Measurements from ENCODE around the gene LRRC59. TPM values are rescaled to one million over a fixed set of nuclear protein-coding genes. Genes with fewer than 3 reads are reported as not detected.

LRRC59 gene
- total RNA-seq, 1 experiment from 2014 or later, result 306 TPM

DNA sequence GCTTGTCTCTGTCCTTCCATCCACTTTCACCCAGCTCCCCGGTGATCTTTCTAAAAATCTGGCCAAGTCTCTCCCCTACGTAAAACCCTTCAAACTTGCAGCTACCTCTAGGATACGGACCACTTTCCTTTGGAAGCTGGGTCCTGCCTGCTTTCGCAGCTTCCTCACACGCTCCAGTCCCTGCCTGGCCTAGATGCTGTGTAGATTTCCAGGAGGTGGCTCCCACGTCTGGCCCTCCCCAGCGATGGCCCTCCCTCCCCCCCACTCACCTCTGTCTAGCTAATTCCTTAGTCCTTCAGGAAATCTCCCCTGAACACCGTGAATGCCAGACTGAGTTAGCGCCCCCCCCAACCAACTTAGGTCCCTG, 579 bp upstream of the LRRC59 start:
- peaks cover 20% of the 10 kb centered on the region for H3K4me1 Mint-ChIP-seq (ENCODE audit: insufficient read depth, unreplicated experiment)
- POLR2A ChIA-PET, result interaction anchor here (0.5 to 5.1 kb wide), 22 partner anchors 9 to 435 kb away, joined by 3 to 75 read pairs (median 8); partner anchors contain the start of genes ACSF2, ANKRD40, EME1 and MRPL27
- BruUV-seq (replicated peaks), result no TSS peak
- intact Hi-C loops (cut with micrococcal nuclease), result loop anchor here (1.0 kb wide), 1 partner anchor 198 kb away; no protein-coding TSS in a partner anchor
- peak overlapping the region; percentile 90 for H3K27ac Mint-ChIP-seq (ENCODE audit: low read depth, unreplicated experiment)
- TF ChIP-seq, protein P1, sequence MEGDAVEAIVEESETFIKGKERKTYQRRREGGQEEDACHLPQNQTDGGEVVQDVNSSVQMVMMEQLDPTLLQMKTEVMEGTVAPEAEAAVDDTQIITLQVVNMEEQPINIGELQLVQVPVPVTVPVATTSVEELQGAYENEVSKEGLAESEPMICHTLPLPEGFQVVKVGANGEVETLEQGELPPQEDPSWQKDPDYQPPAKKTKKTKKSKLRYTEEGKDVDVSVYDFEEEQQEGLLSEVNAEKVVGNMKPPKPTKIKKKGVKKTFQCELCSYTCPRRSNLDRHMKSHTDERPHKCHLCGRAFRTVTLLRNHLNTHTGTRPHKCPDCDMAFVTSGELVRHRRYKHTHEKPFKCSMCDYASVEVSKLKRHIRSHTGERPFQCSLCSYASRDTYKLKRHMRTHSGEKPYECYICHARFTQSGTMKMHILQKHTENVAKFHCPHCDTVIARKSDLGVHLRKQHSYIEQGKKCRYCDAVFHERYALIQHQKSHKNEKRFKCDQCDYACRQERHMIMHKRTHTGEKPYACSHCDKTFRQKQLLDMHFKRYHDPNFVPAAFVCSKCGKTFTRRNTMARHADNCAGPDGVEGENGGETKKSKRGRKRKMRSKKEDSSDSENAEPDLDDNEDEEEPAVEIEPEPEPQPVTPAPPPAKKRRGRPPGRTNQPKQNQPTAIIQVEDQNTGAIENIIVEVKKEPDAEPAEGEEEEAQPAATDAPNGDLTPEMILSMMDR (IDR thresholded peaks at IDR 0.05; ENCODE audit: unreplicated experiment), result no peak
- H3K36me3 Mint-ChIP-seq (ENCODE audit: insufficient read depth, unreplicated experiment), result peaks cover 25% of the 10 kb centered on the region
- no peaks in the 10 kb centered on the region for H3K27me3 Mint-ChIP-seq (ENCODE audit: insufficient read depth, unreplicated experiment)
- peak overlapping the region; percentile 96 for H3K4me3 Mint-ChIP-seq (ENCODE audit: unreplicated experiment)
- no peaks in the 10 kb centered on the region for H3K9me3 Mint-ChIP-seq (ENCODE audit: unreplicated experiment)
- CTCF ChIA-PET, result interaction anchor here (0.6 to 5.1 kb wide), 32 partner anchors 9 to 373 kb away, joined by 3 to 46 read pairs (median 6); partner anchors contain the start of genes ACSF2, EME1, MRPL27 and RSAD1
- no peak for DNase-seq (ENCODE audit: unreplicated experiment)

DNA sequence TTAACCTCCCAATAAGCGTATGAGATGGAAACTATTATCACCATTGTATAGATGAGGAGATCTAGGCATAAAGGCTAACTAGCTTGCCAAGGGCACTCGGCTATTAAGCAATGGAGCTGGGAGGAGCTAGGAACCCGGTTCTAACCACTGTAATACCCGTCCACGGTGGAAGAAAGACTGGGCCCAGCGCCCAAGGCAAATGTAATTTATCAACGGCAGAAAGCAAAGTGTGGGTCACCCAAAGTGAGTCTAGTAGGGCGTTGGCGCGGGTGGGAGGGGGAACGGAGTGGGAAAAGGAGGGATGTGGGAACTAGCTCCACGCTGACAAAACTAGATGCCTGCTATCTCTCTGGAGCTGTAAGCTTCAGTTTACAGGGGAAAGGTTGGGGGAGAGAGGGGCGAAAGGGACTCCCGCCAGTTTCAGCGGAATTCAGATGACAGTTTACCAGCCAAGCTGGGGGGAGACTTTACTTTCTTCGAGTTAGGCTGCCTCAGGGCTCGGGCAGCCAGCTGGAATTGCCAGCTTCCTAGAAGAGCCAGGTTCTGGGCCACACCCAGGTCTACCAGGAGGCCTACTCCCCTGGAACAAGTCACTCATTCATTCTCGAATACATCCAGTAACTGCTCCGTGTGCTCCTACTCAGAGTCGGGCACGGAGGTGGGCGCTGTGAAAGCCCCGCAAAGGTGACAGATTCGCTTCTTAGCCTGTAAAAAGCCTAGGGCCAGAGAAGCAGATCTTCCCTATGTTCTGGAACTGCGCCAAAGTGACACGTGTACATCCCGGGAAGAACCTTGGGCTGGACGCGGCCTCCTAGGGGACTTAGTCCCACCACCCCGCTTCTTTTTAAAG, 837 bp downstream of the LRRC59 start:
- Mint-ChIP-seq H3K27ac (ENCODE audit: low read depth, unreplicated experiment) (peak overlapping the region; percentile 90), H3K4me1 (ENCODE audit: insufficient read depth, unreplicated experiment) (peaks cover 20% of the 10 kb centered on the region), H3K9me3 (ENCODE audit: unreplicated experiment) (no peaks in the 10 kb centered on the region), H3K4me3 (ENCODE audit: unreplicated experiment) (peak overlapping the region; percentile 96), H3K36me3 (ENCODE audit: insufficient read depth, unreplicated experiment) (peaks cover 39% of the 10 kb centered on the region), H3K27me3 (ENCODE audit: insufficient read depth, unreplicated experiment) (no peaks in the 10 kb centered on the region)
- TSS peak; percentile 83 for BruUV-seq (replicated peaks)
- intact Hi-C loops (cut with micrococcal nuclease), result loop anchor here (1.0 kb wide), 2 partner anchors 83 to 196 kb away; no protein-coding TSS in a partner anchor
- TF ChIP-seq, protein P1 (IDR thresholded peaks at IDR 0.05; ENCODE audit: unreplicated experiment), result no peak
- CTCF ChIA-PET, result interaction anchor here (0.6 to 5.1 kb wide), 40 partner anchors 7 to 551 kb away, joined by 3 to 46 read pairs (median 5); partner anchors contain the start of genes ACSF2, EME1, MRPL27 and RSAD1
- DNase-seq (ENCODE audit: unreplicated experiment), result peak; percentile 78
- POLR2A ChIA-PET, result interaction anchor here (0.6 to 5.1 kb wide), 34 partner anchors 9 to 1050 kb away, joined by 3 to 75 read pairs (median 4); partner anchors contain the start of genes ACSF2, ANKRD40, EME1 and MRPL27

DNA sequence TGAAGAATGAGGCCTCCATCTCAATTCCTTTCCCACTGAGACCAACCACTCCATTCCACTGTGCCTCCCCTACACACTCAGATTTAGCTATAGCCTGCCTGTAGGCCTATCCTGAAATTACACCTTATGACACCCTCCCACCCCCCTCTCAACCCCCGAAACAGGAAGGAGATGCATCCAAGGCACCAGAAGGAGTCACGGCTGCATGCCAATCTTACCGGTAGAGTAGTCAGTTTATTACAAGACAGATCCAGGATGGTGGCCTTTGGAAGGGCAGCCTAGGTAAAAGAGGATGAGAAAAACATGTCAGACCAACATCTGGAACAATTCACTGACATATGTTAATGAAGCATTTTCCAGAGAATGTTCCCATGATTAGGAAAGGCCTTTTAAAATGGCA, 2.6 kb downstream of the LRRC59 start:
- H3K9me3 Mint-ChIP-seq (ENCODE audit: unreplicated experiment), result no peaks in the 10 kb centered on the region
- TF ChIP-seq, protein P1 (IDR thresholded peaks at IDR 0.05; ENCODE audit: unreplicated experiment), result no peak
- H3K27me3 Mint-ChIP-seq (ENCODE audit: insufficient read depth, unreplicated experiment), result no peaks in the 10 kb centered on the region
- DNase-seq (ENCODE audit: unreplicated experiment), result peak; percentile 14
- CTCF ChIA-PET, result interaction anchor here (0.6 to 5.1 kb wide), 4 partner anchors 12 to 224 kb away, joined by 3 to 46 read pairs (median 30); partner anchors contain the start of gene RSAD1
- peak overlapping the region; percentile 96 for H3K4me3 Mint-ChIP-seq (ENCODE audit: unreplicated experiment)
- BruUV-seq (replicated peaks), result no TSS peak
- POLR2A ChIA-PET, result interaction anchor here (0.8 to 5.1 kb wide), 5 partner anchors 9 to 85 kb away, joined by 3 to 75 read pairs (median 4); partner anchors contain the start of gene ACSF2
- H3K4me1 Mint-ChIP-seq (ENCODE audit: insufficient read depth, unreplicated experiment), result peaks cover 20% of the 10 kb centered on the region
- intact Hi-C loops (cut with micrococcal nuclease), result no loop called here
- peak overlapping the region; percentile 78 for H3K27ac Mint-ChIP-seq (ENCODE audit: low read depth, unreplicated experiment)
- H3K36me3 Mint-ChIP-seq (ENCODE audit: insufficient read depth, unreplicated experiment), result peaks cover 57% of the 10 kb centered on the region

DNA sequence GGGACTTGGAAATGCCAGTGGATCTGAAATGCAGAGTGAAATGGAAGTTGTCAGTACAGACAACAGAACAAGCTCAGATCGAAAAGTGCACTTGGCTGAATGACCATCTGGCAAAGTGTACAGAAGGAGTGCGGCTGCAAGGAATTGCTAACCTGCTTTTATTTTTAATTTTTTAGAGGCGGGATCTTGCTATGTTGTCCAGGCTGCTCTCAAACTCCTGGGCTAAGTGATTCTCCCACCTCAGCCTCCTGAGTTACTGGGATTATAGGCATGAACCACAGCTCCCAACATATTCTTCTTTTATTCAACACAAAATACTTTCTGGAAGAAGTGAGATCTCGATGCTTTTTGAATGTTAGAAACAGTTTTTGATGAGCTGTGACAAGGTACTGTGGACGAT, 3.6 kb downstream of the LRRC59 start:
- no peak for DNase-seq (ENCODE audit: unreplicated experiment)
- Mint-ChIP-seq H3K4me3 (ENCODE audit: unreplicated experiment) (no peak overlapping the region), H3K9me3 (ENCODE audit: unreplicated experiment) (no peaks in the 10 kb centered on the region), H3K27ac (ENCODE audit: low read depth, unreplicated experiment) (peak overlapping the region; percentile 35), H3K4me1 (ENCODE audit: insufficient read depth, unreplicated experiment) (peaks cover 20% of the 10 kb centered on the region), H3K36me3 (ENCODE audit: insufficient read depth, unreplicated experiment) (peaks cover 67% of the 10 kb centered on the region), H3K27me3 (ENCODE audit: insufficient read depth, unreplicated experiment) (no peaks in the 10 kb centered on the region)
- ChIA-PET CTCF (interaction anchor here (0.6 kb wide), 1 partner anchor 95 kb away, joined by 3 read pairs; no protein-coding TSS in a partner anchor), POLR2A (interaction anchor here (0.6 to 1.3 kb wide), 3 partner anchors 34 to 819 kb away, joined by 3 to 4 read pairs (median 3); no protein-coding TSS in a partner anchor)
- no TSS peak for BruUV-seq (replicated peaks)
- intact Hi-C loops (cut with micrococcal nuclease), result no loop called here
- TF ChIP-seq, protein P1 (IDR thresholded peaks at IDR 0.05; ENCODE audit: unreplicated experiment), result no peak
